ENCODE results near the gene GP1BB. TPM values are rescaled to one million over a fixed set of nuclear protein-coding genes. Genes with fewer than 3 reads are reported as not detected.

Gene GP1BB
- total RNA-seq, 4 donors from 2014 or later = 39.8 to 65.1 (median 51.0) TPM

GRCh38 chr22:19716829-19717105 is 6.6 kb upstream of the GP1BB start:
- no peak for DNase-seq (ENCODE audit: low spot score in 2 of 2)
- no CpG with 5 or more reads among the region's 1 CpG for WGBS, 2 donors
- TF ChIP-seq POLR2A (IDR thresholded peaks at IDR 0.05) (no peak), CTCF (IDR thresholded peaks at IDR 0.05) (no peak)
- intact Hi-C loops (cut with DNase I; ENCODE audit: low total_unique reads) = loop anchor here (5.0 kb wide), 1 partner anchor 39 kb away; no protein-coding TSS in a partner anchor
- H3K4me3 ChIP-seq (ENCODE audit: low read depth, poor library complexity, severe bottlenecking) = no peak overlapping the region

GRCh38 chr22:19717181-19717580 is 6.2 kb upstream of the GP1BB start:
- H3K4me3 ChIP-seq (ENCODE audit: low read depth, poor library complexity, severe bottlenecking) = no peak overlapping the region
- DNase-seq (ENCODE audit: low spot score in 2 of 2) = no peak
- 85 to 94% methylated on average over 4 to 8 of the region's 9 CpGs for WGBS, 2 donors
- intact Hi-C loops (cut with DNase I; ENCODE audit: low total_unique reads) = loop anchor here (5.0 kb wide), 1 partner anchor 40 kb away; no protein-coding TSS in a partner anchor
- TF ChIP-seq CTCF (IDR thresholded peaks at IDR 0.05) (no peak), POLR2A (IDR thresholded peaks at IDR 0.05) (no peak)

GRCh38 chr22:19717691-19718455 is 5.5 kb upstream of the GP1BB start:
- TF ChIP-seq CTCF (IDR thresholded peaks at IDR 0.05) = peak in 1 of 3 donors; percentile 57
- TF ChIP-seq POLR2A (IDR thresholded peaks at IDR 0.05) = no peak
- peak overlapping the region; percentile 14 for H3K4me3 ChIP-seq (ENCODE audit: low read depth, poor library complexity, severe bottlenecking)
- intact Hi-C loops (cut with DNase I; ENCODE audit: low total_unique reads) = loop anchor here (5.0 kb wide), 1 partner anchor 41 kb away; no protein-coding TSS in a partner anchor
- DNase-seq (ENCODE audit: low spot score in 2 of 2) = peak; percentile 51 to 96
- 4 to 5% methylated on average over 62 to 63 of the region's 96 CpGs for WGBS, 2 donors

- DNase-seq (ENCODE audit: low spot score in 2 of 2) = no peak
- H3K4me3 ChIP-seq (ENCODE audit: low read depth, poor library complexity, severe bottlenecking) = peak overlapping the region; percentile 14
- 6% methylated on average over 31 of the region's 70 CpGs; no CpG with 5 or more reads in 1 of the 2 donors for WGBS, 2 donors
- intact Hi-C loops (cut with DNase I; ENCODE audit: low total_unique reads) = loop anchor here (5.0 kb wide), 1 partner anchor 41 kb away; no protein-coding TSS in a partner anchor
- no peak for TF ChIP-seq CTCF (IDR thresholded peaks at IDR 0.05)
- no peak for TF ChIP-seq POLR2A (IDR thresholded peaks at IDR 0.05)
These were observed 4.8 kb upstream of the GP1BB start for GRCh38 chr22:19718456-19719049.

GRCh38 chr22:19719050-19719482 is 4.3 kb upstream of the GP1BB start:
- WGBS, 2 donors = 17 to 48% methylated on average over 8 to 29 of the region's 31 CpGs
- intact Hi-C loops (cut with DNase I; ENCODE audit: low total_unique reads) = loop anchor here (5.0 kb wide), 1 partner anchor 42 kb away; no protein-coding TSS in a partner anchor
- no peak for DNase-seq (ENCODE audit: low spot score in 2 of 2)

More at GRCh38 chr22:19719050-19719482, 4.3 kb upstream of the GP1BB start:
- H3K4me3 ChIP-seq (ENCODE audit: low read depth, poor library complexity, severe bottlenecking) = no peak overlapping the region
- TF ChIP-seq CTCF (IDR thresholded peaks at IDR 0.05) (no peak), POLR2A (IDR thresholded peaks at IDR 0.05) (no peak)

All from lower leg skin (tissue), 4 donors.